H54 (cell line): Measurements from ENCODE around the gene TRMT13.

Experiments
- DNase-seq: peaks from one replicate; pipeline ENCODE4 v3.0.0; 2011; ENCODE audit warnings: low spot score, mixed read lengths; ENCODE audit not compliant: insufficient read length
- FAIRE-seq: peaks from 3 replicates; lab custom pipeline; 2011; peaks lifted over from hg19 to GRCh38; lab: Jason Lieb, UNC
- POLR2A ChIP-seq: IDR thresholded peaks from 2 replicates; pipeline ENCODE4 v1.6.1; 2011; ENCODE audit warnings: low read depth, mild to moderate bottlenecking, low read length

Gene TRMT13, protein sequence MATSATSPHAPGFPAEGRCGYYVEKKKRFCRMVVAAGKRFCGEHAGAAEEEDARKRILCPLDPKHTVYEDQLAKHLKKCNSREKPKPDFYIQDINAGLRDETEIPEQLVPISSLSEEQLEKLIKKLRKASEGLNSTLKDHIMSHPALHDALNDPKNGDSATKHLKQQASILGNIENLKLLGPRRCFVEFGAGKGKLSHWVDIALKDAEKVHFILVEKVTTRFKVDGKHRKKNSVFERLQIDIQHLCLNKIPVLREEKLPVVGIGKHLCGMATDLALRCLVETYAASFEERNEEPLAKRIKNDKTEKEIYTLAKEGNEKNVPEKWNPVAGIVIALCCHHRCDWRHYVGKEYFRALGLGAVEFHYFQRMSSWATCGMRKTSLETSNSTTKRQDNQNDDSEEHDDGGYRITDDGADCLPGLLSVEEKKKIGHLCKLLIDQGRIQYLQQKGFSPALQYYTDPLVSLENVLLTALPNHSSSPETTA

DNA sequence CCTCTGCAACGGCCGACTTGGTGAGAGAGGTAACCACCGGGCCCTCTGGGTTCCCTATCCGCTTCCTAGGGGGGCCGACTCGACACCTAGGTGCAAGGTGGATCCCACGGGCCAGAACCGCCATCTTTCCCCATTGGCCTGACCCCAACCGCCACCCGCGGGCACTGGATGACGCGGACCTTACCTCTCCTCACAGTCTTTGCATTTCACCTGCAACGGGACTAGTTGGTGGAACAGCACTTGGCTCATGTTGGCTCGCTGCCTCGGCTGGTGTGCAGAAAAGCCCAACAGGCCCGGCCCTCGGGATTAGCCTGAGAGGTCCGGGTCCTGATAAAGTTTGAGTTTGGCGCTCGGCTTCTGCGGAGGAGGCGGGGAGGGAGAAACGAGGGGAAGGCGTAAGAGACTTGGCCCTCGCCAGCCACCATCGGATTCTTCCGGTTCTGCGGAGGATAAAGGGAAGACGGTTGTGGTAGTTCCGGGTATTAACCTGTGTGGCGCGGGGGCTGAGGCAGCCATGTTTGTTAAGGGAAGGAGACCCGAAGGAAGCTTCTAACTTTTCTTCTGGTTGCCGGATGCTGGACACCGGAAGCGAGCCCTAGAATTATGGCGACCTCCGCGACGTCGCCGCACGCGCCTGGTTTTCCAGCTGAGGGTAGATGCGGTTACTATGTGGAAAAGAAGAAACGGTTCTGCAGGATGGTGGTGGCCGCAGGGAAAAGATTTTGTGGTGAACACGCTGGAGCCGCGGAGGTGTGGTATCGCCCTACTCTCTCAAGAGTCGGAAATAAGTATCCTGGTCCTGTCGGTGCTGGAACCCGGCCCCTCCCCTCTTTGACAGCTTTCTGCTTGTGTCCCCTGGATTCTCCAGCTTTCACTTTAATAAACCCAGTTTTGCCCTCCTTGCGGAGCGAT is at the start of gene TRMT13, which contains the start of gene SASS6:
TSS of gene TRMT13 (plus strand) at position 598 of the 912 bp plus-strand sequence. CDS start at position 604, 6 bp downstream.
TSS of gene SASS6 (minus strand) at position 365 of the 912 bp plus-strand sequence. CDS start at position 249, 116 bp downstream.
- DNase-seq, result peak; percentile 73
- TF ChIP-seq POLR2A, result peak; percentile 45
- FAIRE-seq, result peak; percentile 97

DNA sequence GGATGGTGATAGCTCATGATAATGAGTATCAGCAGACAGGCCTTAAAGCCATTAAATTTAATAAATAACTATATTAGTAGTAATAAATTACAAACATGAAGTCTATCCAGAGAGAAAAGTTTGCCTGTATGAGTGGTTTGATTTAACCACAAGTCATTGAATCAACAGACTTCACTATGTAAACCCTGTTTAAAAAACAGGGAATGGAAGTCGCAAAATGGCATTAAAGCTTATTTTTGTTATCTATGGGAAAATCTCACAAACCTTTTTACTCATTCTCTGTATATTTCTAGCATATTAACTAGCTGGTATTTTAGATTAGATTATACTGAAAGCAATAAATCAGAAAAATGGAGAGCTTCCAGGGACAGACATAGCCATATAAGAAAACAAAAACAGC is 45.6 kb upstream of the TRMT13 start:
- no peak for DNase-seq
- no peak for TF ChIP-seq POLR2A
- no peak for FAIRE-seq

DNA sequence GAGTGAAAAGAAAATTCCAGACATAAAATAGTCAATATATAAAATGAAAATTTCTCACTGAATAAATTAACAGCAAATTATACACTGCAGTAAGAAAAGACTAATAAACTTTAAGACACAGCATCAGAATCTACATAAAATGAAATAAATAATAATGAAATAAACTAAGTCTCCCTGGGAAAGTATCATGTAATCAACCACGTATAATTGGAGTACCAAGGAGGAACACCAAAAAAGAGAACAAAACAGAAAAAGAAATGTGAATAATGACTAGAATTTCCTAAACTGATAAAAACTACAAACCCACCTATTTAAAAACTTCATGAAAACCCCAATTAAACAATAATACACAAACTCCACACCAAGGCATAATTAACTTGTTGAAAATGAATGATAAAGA is 43.9 kb upstream of the TRMT13 start:
- DNase-seq (no peak), FAIRE-seq (no peak)
- no peak for TF ChIP-seq POLR2A

DNA sequence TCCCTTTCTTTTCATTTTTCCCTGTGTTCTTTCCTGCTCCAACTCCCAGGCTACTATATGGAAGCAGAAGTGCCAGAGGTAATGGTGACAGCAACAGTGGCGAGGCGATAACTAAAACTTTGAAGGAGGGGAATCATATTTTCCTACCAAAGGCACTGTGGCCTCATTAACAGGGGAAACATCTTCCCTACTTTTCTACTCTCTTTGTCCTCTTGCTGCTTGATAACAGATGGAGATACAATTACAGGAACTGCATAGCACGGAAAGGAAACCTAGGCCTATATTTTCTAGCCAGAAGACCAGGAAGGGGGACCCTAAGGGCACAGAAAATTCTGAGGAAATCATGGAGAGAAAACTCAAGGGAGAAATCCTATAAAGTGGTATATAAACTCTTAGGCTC is 42.5 kb upstream of the TRMT13 start:
- DNase-seq (no peak), FAIRE-seq (no peak)
- TF ChIP-seq POLR2A, result no peak

DNA sequence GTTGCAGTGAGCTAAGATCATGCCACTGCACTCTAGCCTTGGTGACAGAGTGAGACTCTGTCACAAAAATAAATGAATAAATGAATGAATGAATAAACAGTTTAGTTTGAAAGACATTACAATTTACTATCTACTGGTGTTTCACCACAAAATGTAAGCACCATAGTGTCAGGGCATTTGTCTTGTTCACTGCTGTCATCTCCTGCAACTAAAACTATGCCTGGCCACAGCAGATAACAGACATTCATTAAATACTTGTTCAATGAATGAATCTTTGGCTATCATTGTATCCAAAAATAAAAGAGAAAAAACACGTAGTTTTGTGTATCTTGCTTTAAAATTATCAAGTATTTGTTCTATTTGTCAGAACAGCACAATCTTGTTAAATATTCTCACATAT is 32.8 kb upstream of the TRMT13 start:
- FAIRE-seq, result peak; percentile 6
- no peak for DNase-seq
- TF ChIP-seq POLR2A, result no peak

DNA sequence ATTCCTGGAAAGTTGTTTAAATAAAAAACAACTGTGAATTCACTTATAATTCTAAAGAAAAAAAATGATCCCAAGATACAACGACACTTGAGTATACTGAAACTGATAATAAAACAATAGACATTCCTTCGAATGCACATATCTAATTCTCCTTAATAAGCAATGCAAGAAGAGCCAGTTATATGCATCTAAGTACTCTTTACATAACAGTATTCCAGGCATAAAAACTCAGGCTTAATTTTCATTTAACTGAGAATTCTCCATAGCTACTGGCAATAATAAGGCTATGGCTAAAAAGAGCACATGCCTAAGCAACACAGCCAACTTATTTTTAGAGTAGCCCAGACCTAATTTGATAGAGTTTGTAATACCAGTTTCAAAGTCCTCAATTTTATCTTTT is 31.4 kb upstream of the TRMT13 start:
- FAIRE-seq, result no peak
- no peak for TF ChIP-seq POLR2A
- no peak for DNase-seq

DNA sequence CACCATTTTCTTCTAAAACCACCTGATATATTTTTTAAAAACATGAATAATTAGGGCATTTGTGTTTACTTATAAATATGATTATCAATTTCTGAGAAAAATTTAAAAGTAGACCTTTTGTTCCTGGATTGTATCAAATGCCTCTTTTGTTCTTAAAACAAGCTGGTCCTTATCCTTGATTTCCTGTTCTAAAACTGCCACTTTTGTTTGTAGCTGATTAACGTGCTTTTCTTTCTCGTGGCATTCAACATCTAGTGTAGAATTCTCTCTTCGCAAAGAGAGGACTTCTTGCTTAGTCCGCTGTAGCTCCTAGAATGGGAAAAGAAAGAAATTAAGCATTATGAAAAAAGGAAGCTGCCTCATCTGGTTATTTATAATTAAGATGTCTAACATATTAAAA is 25.3 kb upstream of the TRMT13 start:
- no peak for TF ChIP-seq POLR2A
- FAIRE-seq (no peak), DNase-seq (no peak)

DNA sequence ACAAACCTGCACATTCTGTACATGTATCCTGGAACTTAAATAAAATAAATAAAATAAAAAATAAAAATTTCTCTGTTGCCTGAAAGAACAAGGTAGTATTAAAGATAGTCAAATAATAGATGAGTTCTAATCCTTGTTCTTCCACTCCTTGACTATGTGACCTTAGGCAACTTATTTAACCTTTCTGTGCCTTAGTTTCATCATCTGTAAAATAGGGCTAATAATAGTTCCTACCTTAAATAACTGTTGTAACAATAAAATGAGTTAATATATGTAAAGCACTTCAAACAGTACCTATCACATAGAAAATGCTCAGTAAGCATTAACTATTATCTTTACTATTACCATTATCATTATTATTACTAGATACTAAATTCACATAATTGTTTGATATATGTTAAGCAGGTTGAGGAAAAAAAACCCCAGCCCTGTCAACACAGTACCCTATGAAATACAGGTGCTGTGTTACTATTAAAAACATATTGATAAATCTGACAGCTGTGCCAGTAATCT is 23.4 kb upstream of the TRMT13 start:
- no peak for TF ChIP-seq POLR2A
- FAIRE-seq (no peak), DNase-seq (no peak)

DNA sequence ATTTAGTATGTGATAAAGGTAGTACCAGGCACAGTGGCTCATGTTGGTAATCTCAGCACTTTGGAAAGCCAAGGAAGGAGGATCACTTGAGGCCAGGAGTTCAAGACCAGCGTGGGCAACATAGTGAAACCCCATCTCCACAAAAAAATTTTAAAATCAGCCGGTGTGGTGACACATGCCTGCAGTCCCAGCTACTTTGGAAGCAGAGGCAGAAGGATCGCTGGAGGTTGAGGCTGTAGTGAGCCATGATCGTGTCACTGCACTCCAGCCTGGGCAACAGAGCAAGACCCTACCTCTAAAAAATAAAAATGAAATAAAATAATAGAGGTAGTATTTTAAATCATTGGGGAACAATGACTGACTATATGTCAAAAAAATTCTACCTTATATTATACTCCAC is 17.4 kb upstream of the TRMT13 start:
- DNase-seq (no peak), FAIRE-seq (no peak)
- no peak for TF ChIP-seq POLR2A

DNA sequence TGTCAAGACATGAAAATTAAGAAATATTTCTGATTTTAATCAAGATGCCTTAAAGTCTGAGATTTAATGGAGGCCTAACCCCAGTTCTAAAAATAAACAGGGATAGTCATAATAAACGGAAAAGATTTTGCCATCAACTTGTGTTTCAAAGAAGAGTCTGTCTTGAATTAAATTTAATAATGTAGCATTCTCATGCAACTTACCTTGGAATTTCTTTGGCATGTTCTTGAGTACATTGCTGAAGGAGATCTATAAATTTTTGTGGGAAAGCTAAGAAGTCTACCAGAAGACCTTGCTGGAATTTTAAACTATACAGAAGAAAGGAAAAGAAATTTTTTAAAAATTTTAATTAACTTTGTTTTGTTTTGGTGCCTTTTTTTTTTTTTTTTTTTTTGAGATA is 10.8 kb upstream of the TRMT13 start:
- TF ChIP-seq POLR2A, result no peak
- FAIRE-seq (no peak), DNase-seq (no peak)

DNA sequence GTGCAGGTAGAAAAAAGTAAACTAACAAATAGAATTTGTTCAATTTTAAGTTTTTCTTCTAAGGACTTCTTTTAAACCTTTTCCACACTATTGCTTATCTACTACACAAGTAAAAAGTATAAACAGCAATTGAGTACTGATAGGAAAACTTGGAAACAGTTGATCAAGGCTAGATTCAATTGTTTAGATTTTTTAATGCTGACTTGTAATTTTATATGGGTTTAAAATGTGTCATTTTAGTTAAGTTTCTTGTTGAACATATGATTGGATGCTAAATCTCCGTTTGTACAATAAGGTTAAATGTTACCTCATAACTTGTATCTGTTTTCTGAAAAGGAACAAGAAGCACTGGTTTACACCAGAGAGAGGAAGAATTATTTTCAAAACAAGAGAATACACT is 5.7 kb upstream of the TRMT13 start:
- no peak for TF ChIP-seq POLR2A
- FAIRE-seq (no peak), DNase-seq (no peak)

DNA sequence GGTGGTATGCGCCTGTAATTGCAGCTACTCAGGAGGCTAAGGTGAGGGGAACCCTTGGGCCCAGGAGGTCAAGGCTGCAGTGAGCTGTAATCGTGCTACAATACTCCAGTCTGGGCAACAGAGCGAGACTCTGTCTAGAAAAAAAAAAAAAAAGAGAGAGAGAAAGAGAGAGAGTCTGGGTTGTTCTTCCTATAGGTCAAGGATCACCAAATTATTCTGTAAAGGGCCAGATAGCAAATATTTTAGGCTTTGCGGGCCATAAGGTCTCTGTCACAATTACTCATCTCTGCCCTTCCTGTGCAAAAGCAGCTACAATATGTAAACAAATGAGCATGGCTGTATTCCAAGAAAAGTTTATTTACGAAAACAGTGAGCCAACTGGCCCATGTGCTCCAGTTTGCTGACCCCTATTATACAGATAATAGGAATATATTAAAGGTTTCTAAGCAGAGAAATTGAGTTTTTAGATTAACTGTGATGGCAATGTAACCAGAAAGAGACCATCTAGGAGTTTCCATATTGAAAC is 2.3 kb upstream of the TRMT13 start:
- no peak for DNase-seq
- FAIRE-seq, result no peak
- no peak for TF ChIP-seq POLR2A

DNA sequence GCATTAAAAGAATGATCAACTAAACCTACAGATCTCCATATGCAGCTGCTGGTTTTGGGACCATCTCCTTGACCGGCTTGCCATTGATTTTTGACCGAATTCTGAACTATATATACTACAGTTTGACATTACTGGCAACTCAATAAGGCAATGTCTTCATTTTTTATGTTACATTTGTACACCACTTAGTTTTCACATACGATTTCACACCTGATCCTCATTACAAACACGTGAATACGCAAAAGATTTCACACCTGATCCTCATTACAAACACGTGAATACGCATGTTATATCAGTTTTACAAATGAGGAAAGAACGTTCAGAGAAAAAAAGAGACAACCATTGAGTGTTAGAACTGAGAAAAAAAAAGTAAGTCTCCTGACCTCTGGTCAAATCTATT is 1.3 kb upstream of the TRMT13 start:
- TF ChIP-seq POLR2A, result no peak
- DNase-seq (no peak), FAIRE-seq (peak; percentile 74)
